ENCODE measurements around the gene PSORS1C1.

The PSORS1C1 gene

DNA sequence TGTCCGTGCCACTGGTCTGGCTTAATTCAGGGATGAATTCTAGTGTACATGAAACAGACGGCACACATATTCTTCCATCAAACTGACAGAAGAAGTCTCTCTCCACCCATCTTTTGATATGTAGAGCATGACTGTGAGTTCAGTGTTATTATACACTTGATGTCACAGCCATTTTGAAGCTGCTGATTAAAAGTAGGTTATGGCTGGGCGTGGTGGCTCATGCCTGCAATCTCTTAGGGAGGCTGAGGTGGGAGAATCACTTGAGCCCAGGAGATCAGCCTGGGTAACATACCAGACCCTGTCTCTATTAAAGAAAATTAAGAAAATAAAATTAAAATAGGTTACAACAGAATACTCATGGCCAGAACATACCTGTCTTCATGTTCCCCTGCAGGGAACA is 22.9 kb upstream of the PSORS1C1 start:
- Histone ChIP-seq H3K4me3 (no peak overlapping the region), H3K9me3 (no peaks in the 10 kb centered on the region), H3K27ac (no peak overlapping the region), H3K4me1 (peaks cover 0 to 8% (median 3%) of the 10 kb centered on the region in 4 donors), H3K36me3 (no peaks in the 10 kb centered on the region), H3K27me3 (peaks cover 0 to 5% of the 10 kb centered on the region in 2 donors)
- TF ChIP-seq, protein P1, sequence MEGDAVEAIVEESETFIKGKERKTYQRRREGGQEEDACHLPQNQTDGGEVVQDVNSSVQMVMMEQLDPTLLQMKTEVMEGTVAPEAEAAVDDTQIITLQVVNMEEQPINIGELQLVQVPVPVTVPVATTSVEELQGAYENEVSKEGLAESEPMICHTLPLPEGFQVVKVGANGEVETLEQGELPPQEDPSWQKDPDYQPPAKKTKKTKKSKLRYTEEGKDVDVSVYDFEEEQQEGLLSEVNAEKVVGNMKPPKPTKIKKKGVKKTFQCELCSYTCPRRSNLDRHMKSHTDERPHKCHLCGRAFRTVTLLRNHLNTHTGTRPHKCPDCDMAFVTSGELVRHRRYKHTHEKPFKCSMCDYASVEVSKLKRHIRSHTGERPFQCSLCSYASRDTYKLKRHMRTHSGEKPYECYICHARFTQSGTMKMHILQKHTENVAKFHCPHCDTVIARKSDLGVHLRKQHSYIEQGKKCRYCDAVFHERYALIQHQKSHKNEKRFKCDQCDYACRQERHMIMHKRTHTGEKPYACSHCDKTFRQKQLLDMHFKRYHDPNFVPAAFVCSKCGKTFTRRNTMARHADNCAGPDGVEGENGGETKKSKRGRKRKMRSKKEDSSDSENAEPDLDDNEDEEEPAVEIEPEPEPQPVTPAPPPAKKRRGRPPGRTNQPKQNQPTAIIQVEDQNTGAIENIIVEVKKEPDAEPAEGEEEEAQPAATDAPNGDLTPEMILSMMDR (IDR thresholded peaks at IDR 0.05), result no peak
- DNase-seq, result no peak
- intact Hi-C loops (cut with DNase I; ENCODE audit: low total_unique reads), result no loop called here

DNA sequence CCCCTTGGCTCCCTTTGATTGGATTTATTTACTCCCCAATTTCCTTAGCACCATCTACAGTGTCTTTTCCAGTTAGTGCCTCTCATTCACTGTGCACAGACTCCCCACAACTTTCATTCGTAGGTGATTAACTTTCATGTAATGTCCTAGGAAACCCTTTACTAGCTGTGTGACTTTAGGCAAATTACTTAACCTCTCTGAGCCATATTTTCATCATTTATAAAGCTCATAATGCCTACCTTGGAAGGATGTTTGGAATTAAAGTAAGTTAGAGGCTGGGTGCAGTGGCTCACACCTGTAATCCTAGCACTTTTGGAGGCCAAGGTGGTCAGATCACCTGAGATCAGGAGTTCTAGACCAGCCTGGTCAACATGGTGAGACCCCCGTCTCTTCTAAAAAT is 22.4 kb upstream of the PSORS1C1 start:
- DNase-seq, result no peak
- Histone ChIP-seq H3K4me1 (peaks cover 0 to 2% (median under 1%) of the 10 kb centered on the region in 4 donors), H3K4me3 (no peak overlapping the region), H3K27ac (no peak overlapping the region), H3K9me3 (no peaks in the 10 kb centered on the region), H3K27me3 (peaks cover 0 to 5% of the 10 kb centered on the region in 2 donors), H3K36me3 (no peaks in the 10 kb centered on the region)
- intact Hi-C loops (cut with DNase I; ENCODE audit: low total_unique reads), result no loop called here
- TF ChIP-seq, protein P1 (IDR thresholded peaks at IDR 0.05), result no peak

DNA sequence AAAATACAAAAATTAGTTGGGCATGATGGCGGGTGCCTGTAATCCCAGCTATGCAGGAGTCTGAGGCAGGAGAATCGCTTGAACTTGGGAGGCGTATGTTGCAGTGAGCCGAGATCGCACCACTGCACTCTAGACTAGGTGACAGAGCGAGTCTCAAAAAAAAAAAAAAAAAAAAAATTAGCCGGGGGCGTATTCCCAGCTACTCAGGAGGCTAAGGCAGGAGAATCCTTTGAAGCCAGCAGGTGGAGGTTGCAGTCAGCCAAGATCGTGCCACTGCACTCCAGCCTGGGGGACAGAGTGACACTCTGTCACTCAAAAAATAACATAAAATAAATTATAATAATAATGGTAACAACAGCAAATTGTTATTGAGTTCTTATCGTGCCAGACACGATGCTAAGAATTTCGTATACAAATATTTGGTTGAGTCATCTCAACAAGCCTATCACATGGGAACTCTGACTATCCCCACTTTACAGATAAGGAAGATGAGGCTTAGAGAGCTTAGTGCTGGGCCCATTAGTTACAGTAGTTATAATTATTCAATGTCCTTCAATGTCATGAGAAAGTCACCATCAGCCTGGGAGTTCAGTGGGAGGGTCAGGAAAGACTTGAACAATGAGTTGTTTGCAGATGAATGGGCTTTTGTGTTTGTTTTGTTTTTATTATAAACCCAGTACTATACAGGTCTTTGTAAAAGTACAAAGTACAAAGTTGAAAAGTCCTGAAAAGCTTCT is 21.7 kb upstream of the PSORS1C1 start:
- H3K9me3 ChIP-seq, result no peaks in the 10 kb centered on the region
- intact Hi-C loops (cut with DNase I; ENCODE audit: low total_unique reads), result no loop called here
- no peak for DNase-seq
- no peak overlapping the region for H3K27ac ChIP-seq
- H3K27me3 ChIP-seq, result peaks cover 0 to 5% of the 10 kb centered on the region in 2 donors
- no peaks in the 10 kb centered on the region for H3K36me3 ChIP-seq
- no peaks in the 10 kb centered on the region for H3K4me1 ChIP-seq
- H3K4me3 ChIP-seq, result no peak overlapping the region
- TF ChIP-seq, protein P1 (IDR thresholded peaks at IDR 0.05), result no peak

DNA sequence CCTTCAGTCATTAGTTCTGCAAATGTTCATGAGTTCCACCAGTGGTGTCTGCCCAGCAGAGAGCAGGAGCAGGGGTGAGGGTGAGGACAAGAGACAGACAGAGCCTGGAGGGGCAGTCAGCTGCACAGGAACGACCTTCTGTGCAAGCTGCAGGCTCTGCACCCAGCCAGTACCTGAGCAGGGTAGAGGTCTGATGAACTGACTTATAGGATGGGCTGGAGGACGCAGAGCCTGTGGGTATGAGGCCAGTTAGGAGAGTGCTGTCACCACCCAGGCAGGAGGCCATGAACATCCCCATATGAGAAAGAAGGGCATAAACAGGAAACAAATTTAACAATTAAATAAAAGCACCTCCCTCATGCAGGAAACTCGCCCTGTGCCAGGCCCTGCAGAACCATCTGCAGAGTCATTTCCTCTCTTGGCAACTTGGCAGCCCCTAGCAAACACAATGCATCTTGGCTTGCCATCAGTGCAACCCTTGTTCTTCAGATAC is 20.2 kb upstream of the PSORS1C1 start:
- no peaks in the 10 kb centered on the region for H3K9me3 ChIP-seq
- DNase-seq, result no peak
- intact Hi-C loops (cut with DNase I; ENCODE audit: low total_unique reads), result no loop called here
- H3K4me1 ChIP-seq, result no peaks in the 10 kb centered on the region
- no peaks in the 10 kb centered on the region for H3K36me3 ChIP-seq
- no peak overlapping the region for H3K27ac ChIP-seq
- TF ChIP-seq, protein P1 (IDR thresholded peaks at IDR 0.05), result no peak
- H3K27me3 ChIP-seq, result peaks cover 0 to 5% of the 10 kb centered on the region in 2 donors
- no peak overlapping the region for H3K4me3 ChIP-seq

DNA sequence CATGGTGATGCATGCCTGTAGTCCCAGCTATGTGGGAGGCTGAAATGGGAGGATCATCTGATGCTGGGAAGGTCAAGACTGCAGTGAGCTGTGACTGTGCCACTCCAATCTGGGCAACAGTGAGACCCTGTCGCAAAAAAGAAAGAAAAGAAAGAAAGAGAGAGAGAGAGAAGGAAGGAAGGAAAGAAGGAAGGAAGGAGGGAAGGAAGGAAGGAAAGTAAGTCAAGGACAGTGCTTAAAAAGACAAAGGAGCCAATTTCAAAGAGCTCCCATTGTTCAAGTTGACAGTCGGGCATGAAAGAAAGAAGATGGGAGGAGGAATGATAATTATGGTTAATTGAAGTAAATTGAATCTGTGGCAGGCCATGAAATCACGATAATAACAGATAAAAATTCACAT is 18.4 kb upstream of the PSORS1C1 start:
- Histone ChIP-seq H3K27ac (no peak overlapping the region), H3K9me3 (no peaks in the 10 kb centered on the region), H3K36me3 (no peaks in the 10 kb centered on the region), H3K4me3 (no peak overlapping the region), H3K4me1 (no peaks in the 10 kb centered on the region), H3K27me3 (peaks cover 0 to 5% of the 10 kb centered on the region in 2 donors)
- no peak for DNase-seq
- intact Hi-C loops (cut with DNase I; ENCODE audit: low total_unique reads), result no loop called here
- TF ChIP-seq, protein P1 (IDR thresholded peaks at IDR 0.05), result no peak

Data from tibial artery (tissue), 4 donors.